ENCODE measurements around the gene RDX.
"Not testable (repeated sequence)": the region's sequence is repeated elsewhere in the genome, so short reads cannot be mapped to it uniquely, and the experiment has no call there.

Gene RDX

DNA sequence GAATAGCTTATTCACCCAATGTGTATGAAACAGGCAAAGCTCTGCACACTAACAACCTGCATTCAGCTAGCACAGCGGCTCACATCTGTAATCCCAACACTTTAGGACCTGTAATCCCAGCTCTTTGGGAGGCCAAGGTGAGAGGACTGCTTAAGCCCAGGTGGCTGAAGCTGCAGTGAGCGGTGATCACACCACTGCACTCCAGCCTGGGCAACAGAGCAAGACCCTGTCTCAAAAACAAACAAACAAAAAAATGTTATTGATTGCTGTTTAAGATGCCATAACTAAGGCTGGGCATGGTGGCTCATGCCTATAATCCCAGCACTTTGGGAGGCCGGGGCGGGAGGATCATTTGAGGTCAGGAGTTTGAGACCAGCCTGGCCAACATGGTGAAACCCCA lies 15.8 kb downstream of the RDX start:
- DNase-seq (ENCODE audit: insufficient read length, low spot score); FAIRE-seq: not testable (repeated sequence)

DNA sequence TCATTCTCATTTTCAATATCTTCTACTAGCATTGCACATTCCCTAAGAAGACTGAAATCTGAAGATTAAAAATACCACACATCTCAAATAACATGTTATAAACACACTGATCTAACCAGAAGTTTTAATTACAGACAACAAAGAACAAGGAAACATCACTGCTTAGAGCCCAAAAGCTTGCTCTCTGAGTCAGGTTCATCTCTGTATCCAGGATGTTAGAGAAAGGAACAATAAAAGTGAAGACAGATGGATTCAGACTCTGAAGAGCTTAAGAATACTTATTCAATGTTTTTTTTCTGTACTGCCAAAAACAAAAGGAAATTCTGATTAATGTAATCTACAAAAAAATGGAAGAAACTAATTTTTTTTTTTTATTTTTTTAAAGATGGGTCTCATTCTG lies 16.5 kb downstream of the RDX start:
- DNase-seq (ENCODE audit: insufficient read length, low spot score) = no peak
- no peak for FAIRE-seq

DNA sequence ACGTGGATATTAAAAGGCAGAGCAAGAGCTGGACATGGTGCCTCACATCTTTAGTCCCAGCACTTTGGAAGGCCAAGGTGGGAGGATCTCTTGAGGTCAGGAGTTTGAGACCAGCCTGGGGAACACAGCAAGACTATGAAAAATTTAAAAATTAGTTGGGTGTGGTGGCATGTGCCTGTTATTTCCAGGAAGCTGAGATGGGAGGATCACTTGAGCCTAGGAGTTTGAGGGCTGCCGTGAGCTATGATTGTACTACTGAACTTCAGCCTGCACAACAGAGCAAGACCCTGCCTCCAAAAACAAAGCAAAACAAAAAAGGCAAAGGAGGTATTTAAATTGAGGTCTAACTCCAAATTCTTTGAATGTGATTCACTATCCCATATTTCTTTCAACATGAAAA lies 23.5 kb downstream of the RDX start:
- DNase-seq (ENCODE audit: insufficient read length, low spot score) = no peak
- no peak for FAIRE-seq

GRCh38 chr11:110269996-110270395 lies 26.4 kb downstream of the RDX start:
- FAIRE-seq (no peak), DNase-seq (ENCODE audit: insufficient read length, low spot score) (no peak)

DNA sequence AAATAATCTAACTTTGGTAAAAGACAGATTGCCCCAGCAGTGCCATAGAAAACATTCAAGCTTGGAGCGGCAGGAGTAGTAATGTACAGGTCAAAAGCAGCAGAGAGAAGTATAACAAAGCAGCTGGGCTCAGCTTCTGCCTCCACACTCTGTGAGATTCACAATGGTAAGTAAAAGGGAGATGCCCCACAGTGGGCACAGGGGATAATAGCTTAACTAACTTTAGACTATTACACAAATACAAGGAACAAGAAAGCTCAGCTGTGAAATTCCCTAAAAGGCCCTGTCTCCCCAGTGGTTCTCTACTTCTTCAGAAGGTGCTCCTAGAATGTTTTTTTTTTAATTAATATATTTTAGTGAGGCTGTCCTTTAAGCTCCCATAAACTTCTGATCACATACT lies 28.0 kb downstream of the RDX start:
- no peak for FAIRE-seq

DNA sequence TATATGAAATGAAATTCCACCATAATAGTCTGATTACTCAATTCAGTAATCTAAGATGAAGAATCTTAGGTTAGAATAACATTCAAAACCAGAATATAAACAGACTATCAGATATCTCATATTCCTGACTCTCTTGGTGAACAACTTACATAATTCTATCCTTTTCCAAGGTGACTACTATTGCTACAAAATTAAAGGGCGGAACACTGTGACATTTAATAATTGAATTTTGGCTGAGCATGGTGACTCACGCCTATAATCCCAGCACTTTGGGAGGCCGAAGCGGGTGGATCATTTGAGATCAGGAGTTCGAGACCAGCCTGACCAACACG lies 34.4 kb downstream of the RDX start:
- DNase-seq (ENCODE audit: insufficient read length, low spot score) (no peak), FAIRE-seq (peak; percentile 18)

More for the DNA sequence above, 28.0 kb downstream of the RDX start:
- DNase-seq (ENCODE audit: insufficient read length, low spot score) = no peak

DNA sequence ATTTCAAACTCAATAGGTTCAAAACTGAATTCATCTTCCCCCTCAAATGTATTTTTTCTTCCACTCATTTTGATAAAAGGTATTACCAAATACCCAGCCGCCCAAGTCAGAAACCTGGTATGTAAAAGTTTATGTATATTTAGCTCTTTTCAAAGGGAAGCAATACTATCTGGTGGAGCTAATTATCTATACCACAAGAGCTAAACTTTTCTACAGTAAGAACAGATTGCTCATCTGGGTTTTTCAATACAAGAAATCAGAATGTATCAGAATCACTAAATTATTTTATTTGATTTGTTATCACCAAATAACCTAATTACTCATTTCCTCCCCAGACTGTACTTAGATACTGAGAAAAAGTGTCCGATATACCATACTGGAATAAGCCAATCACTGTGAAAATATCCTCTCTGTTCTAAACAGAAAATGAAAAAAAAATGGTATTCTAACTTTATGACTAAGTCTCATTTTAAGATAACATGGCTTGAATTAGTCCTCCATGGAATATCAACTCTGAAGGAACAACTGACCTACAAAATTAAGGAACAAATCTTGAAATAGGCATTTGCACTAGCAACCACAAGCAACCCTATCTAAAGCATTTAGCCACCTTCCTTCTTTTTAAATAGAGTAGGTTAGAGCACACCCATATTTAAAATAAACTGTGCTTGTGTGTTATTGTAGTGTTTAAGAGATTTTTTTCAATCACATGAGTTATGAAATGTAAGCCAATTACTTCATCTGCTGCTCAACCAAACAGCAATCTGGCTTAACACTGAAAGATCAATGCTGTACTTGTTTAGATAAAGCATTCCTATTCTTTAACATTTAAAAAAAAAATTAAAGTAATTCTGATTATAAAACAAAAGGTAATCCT lies 35.0 kb downstream of the RDX start:
- FAIRE-seq = no peak
- no peak for DNase-seq (ENCODE audit: insufficient read length, low spot score)

DNA sequence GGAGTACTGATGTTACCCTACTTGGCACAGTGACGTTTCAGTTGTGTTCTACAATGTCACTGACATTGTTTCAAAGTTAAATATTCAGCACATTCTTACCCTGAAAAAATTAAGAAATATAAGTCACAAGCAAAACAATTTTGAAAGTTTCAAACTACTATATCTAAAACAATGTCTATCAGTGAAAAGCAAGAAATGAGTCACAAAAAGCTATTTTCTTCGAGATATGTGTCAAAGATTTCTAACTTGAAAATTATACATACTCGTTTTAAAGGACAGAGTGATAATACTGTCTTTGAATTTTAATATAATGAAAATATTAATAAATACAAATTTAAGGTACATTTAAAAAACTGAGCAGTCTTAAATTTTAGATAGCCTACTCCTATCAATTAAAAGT lies 42.9 kb downstream of the RDX start:
- FAIRE-seq = no peak
- DNase-seq (ENCODE audit: insufficient read length, low spot score) = no peak

- FAIRE-seq (no peak), DNase-seq (ENCODE audit: insufficient read length, low spot score) (no peak)
Observed at GRCh38 chr11:110251836-110252235, 44.6 kb downstream of the RDX start.

DNA sequence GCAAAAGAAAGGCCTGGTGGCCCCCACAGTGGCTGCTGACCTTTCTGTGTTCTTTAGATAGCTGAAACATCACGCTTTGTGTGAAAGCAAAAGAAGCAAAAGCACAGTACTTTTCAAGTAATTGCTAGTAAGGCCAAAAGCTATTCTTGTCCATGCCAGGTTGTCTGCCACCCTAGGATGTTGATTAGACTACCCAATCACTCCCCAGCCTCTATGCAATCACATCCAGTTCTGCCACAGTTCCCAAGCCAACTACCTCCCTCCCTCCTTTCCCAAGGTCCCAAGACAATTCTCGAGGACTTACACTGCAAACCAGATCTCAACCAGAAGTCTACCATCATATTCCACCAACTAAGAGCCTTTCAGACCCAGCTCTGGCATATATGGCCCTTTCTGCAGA lies 46.2 kb downstream of the RDX start:
- DNase-seq (ENCODE audit: insufficient read length, low spot score) (no peak), FAIRE-seq (no peak)

- DNase-seq (ENCODE audit: insufficient read length, low spot score) = no peak
- FAIRE-seq = no peak
Observed at GRCh38 chr11:110249766-110250165, 46.6 kb downstream of the RDX start.

- DNase-seq (ENCODE audit: insufficient read length, low spot score) = no peak
- no peak for FAIRE-seq
Observed at GRCh38 chr11:110249066-110249465, 47.3 kb downstream of the RDX start.

DNA sequence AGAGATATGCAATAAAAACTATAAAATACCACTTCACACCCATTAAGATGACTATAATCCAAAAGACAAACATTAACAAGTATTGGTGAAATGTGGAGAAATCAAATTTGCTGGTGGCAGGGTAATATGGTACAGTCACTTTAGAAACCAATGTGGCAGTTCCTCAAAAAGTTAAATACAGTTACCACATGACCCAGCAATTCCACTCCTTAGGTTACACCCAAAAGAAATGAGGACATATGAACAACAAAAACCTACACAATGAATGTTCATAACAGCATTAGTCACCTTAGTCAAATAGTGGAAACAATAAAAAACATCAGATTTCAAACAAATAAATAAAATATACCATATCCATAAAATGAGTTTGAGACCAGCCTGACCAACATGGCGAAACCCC lies 52.6 kb downstream of the RDX start:
- DNase-seq (ENCODE audit: insufficient read length, low spot score) = no peak
- FAIRE-seq = peak; percentile 39

GRCh38 chr11:110242746-110243145 lies 53.7 kb downstream of the RDX start:
- DNase-seq (ENCODE audit: insufficient read length, low spot score) (no peak), FAIRE-seq (no peak)

- FAIRE-seq (no peak), DNase-seq (ENCODE audit: insufficient read length, low spot score) (no peak)
Observed at GRCh38 chr11:110242188-110242587, 54.2 kb downstream of the RDX start.

DNA sequence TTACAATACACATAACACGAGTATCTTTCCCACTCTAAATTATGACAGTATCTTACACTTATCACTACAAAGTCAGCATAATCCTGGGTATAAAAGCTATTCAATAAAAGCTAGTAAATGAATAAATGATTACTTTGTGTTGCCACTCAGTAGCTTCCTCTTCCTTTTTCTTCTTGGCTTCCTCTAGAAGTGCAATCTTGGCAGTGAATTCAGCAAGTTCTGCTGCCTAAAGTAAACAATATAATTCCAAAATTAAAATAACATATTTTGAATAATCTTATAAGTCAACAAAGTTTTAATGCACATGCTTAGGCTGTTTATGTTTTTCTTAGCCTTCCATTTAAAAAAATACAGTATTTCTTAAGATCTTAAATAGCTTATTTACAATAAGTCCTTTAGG lies 60.4 kb downstream of the RDX start:
- no peak for FAIRE-seq

DNA sequence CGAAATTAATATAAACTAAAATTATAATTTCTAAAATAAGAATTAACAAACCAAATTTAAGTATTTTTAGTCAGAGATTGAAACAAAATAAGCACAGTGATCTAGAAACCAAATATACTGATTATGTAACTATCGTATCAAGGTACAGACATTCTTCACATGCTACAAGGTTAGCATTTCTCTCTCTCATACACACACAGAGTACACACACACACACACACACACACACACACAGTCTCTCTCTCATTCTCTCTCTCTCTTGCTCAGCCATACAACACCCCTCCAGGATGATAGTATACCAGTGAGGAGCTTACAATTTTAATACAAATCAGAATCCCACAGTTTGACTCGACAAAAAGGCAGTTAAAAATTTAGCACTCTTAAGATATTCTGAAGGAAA lies 66.0 kb downstream of the RDX start:
- DNase-seq (ENCODE audit: insufficient read length, low spot score) = no peak
- no peak for FAIRE-seq

More for the DNA sequence above, 60.4 kb downstream of the RDX start:
- DNase-seq (ENCODE audit: insufficient read length, low spot score) = no peak

- DNase-seq (ENCODE audit: insufficient read length, low spot score) (no peak), FAIRE-seq (peak; percentile 54)
Observed at GRCh38 chr11:110219006-110219785, 77.2 kb downstream of the RDX start.

GRCh38 chr11:110217936-110218335 lies 78.5 kb downstream of the RDX start:
- FAIRE-seq (no peak), DNase-seq (ENCODE audit: insufficient read length, low spot score) (no peak)

- DNase-seq (ENCODE audit: insufficient read length, low spot score) (no peak), FAIRE-seq (no peak)
Observed at GRCh38 chr11:110217223-110217877, 79.1 kb downstream of the RDX start.

DNA sequence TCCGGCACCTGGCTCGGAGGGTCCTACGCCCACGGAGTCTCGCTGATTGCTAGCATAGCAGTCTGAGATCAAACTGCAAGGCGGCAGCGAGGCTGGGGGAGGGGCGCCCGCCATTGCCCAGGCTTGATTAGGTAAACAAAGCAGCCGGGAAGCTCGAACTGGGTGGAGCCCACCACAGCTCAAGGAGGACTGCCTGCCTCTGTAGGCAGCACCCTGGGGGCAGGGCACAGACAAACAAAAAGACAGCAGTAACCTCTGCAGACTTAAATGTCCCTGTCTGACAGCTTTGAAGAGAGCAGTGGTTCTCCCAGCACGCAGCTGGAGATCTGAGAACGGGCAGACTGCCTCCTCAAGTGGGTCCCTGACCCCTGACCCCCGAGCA lies 87.1 kb downstream of the RDX start:
- DNase-seq (ENCODE audit: insufficient read length, low spot score); FAIRE-seq: not testable (repeated sequence)

Measured in GM19239 (cell line).